ENCODE results near the gene ANTXR1.
A peak's percentile ranks its signal among the peaks of the same experiment; 100 is the strongest.

Gene ANTXR1

GRCh38 chr2:69074918-69075317 is 61.9 kb downstream of the ANTXR1 start:
- no peak for DNase-seq (ENCODE audit: low spot score)

- DNase-seq (ENCODE audit: low spot score) = no peak
Measured at GRCh38 chr2:69075486-69075885, 62.5 kb downstream of the ANTXR1 start.

GRCh38 chr2:69076601-69077000 is 63.6 kb downstream of the ANTXR1 start:
- DNase-seq (ENCODE audit: low spot score) = no peak

GRCh38 chr2:69077252-69077950 is 64.4 kb downstream of the ANTXR1 start:
- DNase-seq (ENCODE audit: low spot score) = no peak

- no peak for DNase-seq (ENCODE audit: low spot score)
Measured at GRCh38 chr2:69080071-69080470, 67.1 kb downstream of the ANTXR1 start.

- no peak for DNase-seq (ENCODE audit: low spot score)
Measured at GRCh38 chr2:69081001-69081580, 68.1 kb downstream of the ANTXR1 start.

GRCh38 chr2:69081757-69082156 is 68.8 kb downstream of the ANTXR1 start:
- DNase-seq (ENCODE audit: low spot score) = no peak

- DNase-seq (ENCODE audit: low spot score) = no peak
Measured at GRCh38 chr2:69082430-69082997, 69.5 kb downstream of the ANTXR1 start.

GRCh38 chr2:69083235-69083748 is 70.3 kb downstream of the ANTXR1 start:
- peak; percentile 19 for DNase-seq (ENCODE audit: low spot score)

GRCh38 chr2:69084492-69084891 is 71.5 kb downstream of the ANTXR1 start:
- no peak for DNase-seq (ENCODE audit: low spot score)

GRCh38 chr2:69086466-69086865 is 73.5 kb downstream of the ANTXR1 start:
- no peak for DNase-seq (ENCODE audit: low spot score)

GRCh38 chr2:69087211-69087911 is 74.4 kb downstream of the ANTXR1 start:
- DNase-seq (ENCODE audit: low spot score) = no peak

- no peak for DNase-seq (ENCODE audit: low spot score)
Measured at GRCh38 chr2:69087912-69088240, 74.9 kb downstream of the ANTXR1 start.

- DNase-seq (ENCODE audit: low spot score) = no peak
Measured at GRCh38 chr2:69088466-69088865, 75.5 kb downstream of the ANTXR1 start.

- no peak for DNase-seq (ENCODE audit: low spot score)
Measured at GRCh38 chr2:69089266-69089665, 76.3 kb downstream of the ANTXR1 start.

- no peak for DNase-seq (ENCODE audit: low spot score)
Measured at GRCh38 chr2:69089998-69090397, 77.0 kb downstream of the ANTXR1 start.

GRCh38 chr2:69090820-69091219 is 77.8 kb downstream of the ANTXR1 start:
- no peak for DNase-seq (ENCODE audit: low spot score)

- no peak for DNase-seq (ENCODE audit: low spot score)
Measured at GRCh38 chr2:69092857-69093256, 79.9 kb downstream of the ANTXR1 start.

- no peak for DNase-seq (ENCODE audit: low spot score)
Measured at GRCh38 chr2:69095305-69095704, 82.3 kb downstream of the ANTXR1 start.

GRCh38 chr2:69096326-69097095 is 83.5 kb downstream of the ANTXR1 start:
- DNase-seq (ENCODE audit: low spot score) = no peak

GRCh38 chr2:69097148-69097610 is 84.2 kb downstream of the ANTXR1 start:
- no peak for DNase-seq (ENCODE audit: low spot score)
